Measurements from ENCODE around the gene EOGT.

GRCh38 chr3:69009559-69010410 is 3.7 kb downstream of the EOGT start:
- TF ChIP-seq, protein P1, sequence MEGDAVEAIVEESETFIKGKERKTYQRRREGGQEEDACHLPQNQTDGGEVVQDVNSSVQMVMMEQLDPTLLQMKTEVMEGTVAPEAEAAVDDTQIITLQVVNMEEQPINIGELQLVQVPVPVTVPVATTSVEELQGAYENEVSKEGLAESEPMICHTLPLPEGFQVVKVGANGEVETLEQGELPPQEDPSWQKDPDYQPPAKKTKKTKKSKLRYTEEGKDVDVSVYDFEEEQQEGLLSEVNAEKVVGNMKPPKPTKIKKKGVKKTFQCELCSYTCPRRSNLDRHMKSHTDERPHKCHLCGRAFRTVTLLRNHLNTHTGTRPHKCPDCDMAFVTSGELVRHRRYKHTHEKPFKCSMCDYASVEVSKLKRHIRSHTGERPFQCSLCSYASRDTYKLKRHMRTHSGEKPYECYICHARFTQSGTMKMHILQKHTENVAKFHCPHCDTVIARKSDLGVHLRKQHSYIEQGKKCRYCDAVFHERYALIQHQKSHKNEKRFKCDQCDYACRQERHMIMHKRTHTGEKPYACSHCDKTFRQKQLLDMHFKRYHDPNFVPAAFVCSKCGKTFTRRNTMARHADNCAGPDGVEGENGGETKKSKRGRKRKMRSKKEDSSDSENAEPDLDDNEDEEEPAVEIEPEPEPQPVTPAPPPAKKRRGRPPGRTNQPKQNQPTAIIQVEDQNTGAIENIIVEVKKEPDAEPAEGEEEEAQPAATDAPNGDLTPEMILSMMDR (IDR thresholded peaks at IDR 0.05) = no peak
- TF ChIP-seq ZFX (IDR thresholded peaks at IDR 0.05; ENCODE audit: borderline replicate concordance) = no peak

All from 22Rv1 (cell line).